Chondrocyte (in vitro differentiated cells): ENCODE measurements around the gene CHKA. TPM values are rescaled to one million over a fixed set of nuclear protein-coding genes. Genes with fewer than 3 reads are reported as not detected.

ENCODE experiments used
- DNase-seq: peaks from one replicate; pipeline ENCODE4 v3.0.0; 2021; ENCODE audit warnings: mixed read lengths, low spot score
- H3K27ac Mint-ChIP-seq: one replicate; pipeline ENCODE4 v1.8.0; 2021; ENCODE audit warnings: mild to moderate bottlenecking, moderate library complexity, mixed read lengths; ENCODE audit not compliant: unreplicated experiment
- H3K27me3 Mint-ChIP-seq: 2 replicates; pipeline ENCODE4 v1.8.0; 2021; ENCODE audit warnings: low read depth, mixed read lengths
- H3K36me3 Mint-ChIP-seq: 2 replicates; pipeline ENCODE4 v1.8.0; 2021; ENCODE audit warnings: low read depth, mixed read lengths
- H3K4me1 Mint-ChIP-seq: 2 replicates; pipeline ENCODE4 v1.8.0; 2021; ENCODE audit warnings: low read depth, mild to moderate bottlenecking, mixed read lengths
- H3K4me3 Mint-ChIP-seq: one replicate; pipeline ENCODE4 v1.8.0; 2021; ENCODE audit warnings: mild to moderate bottlenecking, moderate library complexity, mixed read lengths; ENCODE audit not compliant: unreplicated experiment
- H3K9me3 Mint-ChIP-seq: 2 replicates; pipeline ENCODE4 v1.8.0; 2021; ENCODE audit warnings: low read depth, mixed read lengths
- CTCF ChIP-seq: fragments of 200-600 bp; sonication (generic); IDR thresholded peaks from 2 replicates; pipeline ENCODE4 v1.5.0; 2021; ENCODE audit warnings: antibody characterized with exemption, mild to moderate bottlenecking, moderate library complexity
- total RNA-seq: library from RNA; stranded (reverse); gene quantifications from 3 replicates; pipeline ENCODE4 v1.2.1, GENCODE V29; 2021

The CHKA gene
- total RNA-seq, 1 donor from 2014 or later: 21.0 TPM

DNA sequence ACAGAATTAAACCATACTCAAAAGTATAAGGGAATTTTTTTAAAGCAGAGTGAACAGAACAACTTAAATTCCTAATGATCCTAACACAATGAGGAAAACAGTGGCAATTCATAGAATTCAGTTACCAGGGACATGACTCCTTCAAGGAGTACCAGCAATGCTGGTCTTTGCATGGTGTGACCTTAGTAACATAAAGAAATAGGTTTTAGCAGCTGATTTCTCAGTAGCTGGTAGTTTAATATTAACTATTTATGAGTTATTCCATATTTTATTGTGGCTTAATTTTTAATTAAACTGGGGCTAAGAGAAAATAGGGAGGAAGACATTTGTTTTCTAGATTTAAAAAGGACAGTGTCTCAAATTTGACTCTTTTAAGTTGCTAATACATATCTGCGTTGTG lies 30.9 kb downstream of the CHKA start:
- Mint-ChIP-seq H3K36me3 (no peaks in the 10 kb centered on the region), H3K27ac (no peak overlapping the region), H3K4me3 (no peak overlapping the region), H3K4me1 (peaks cover 13% of the 10 kb centered on the region), H3K9me3 (no peaks in the 10 kb centered on the region), H3K27me3 (no peaks in the 10 kb centered on the region)
- DNase-seq: no peak
- TF ChIP-seq CTCF: no peak

GRCh38 chr11:68089679-68090078 lies 31.5 kb downstream of the CHKA start:
- Mint-ChIP-seq H3K27ac (no peak overlapping the region), H3K4me1 (peaks cover 13% of the 10 kb centered on the region), H3K36me3 (no peaks in the 10 kb centered on the region), H3K9me3 (no peaks in the 10 kb centered on the region), H3K4me3 (no peak overlapping the region), H3K27me3 (no peaks in the 10 kb centered on the region)
- DNase-seq: no peak
- TF ChIP-seq CTCF: no peak

- DNase-seq: no peak
- Mint-ChIP-seq H3K36me3 (peaks cover 7% of the 10 kb centered on the region), H3K27me3 (no peaks in the 10 kb centered on the region), H3K27ac (no peak overlapping the region), H3K4me3 (no peak overlapping the region), H3K9me3 (no peaks in the 10 kb centered on the region), H3K4me1 (no peaks in the 10 kb centered on the region)
- TF ChIP-seq CTCF: no peak
Measured at GRCh38 chr11:68083517-68083916, 37.7 kb downstream of the CHKA start.

DNA sequence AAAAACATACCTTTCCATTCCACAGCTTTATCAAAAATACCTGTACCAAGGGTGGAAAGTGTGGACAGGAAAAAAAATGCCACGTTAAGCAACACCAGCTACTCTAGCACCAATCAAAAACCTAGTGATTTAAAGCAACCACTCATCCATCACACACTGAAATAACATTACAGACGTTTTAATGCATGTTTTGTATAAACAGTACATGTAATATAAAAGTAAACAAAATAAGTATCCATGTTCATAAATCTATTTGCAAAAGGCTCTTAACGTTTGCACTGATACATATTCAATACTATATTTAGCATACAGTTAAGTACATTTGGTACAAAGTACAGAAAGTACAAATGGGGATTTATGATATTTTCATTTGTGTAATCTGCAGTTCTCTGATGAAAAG lies 38.7 kb downstream of the CHKA start:
- no peak for TF ChIP-seq CTCF
- H3K27ac Mint-ChIP-seq: no peak overlapping the region
- H3K4me3 Mint-ChIP-seq: no peak overlapping the region
- H3K9me3 Mint-ChIP-seq: no peaks in the 10 kb centered on the region
- no peak for DNase-seq
- peaks cover 9% of the 10 kb centered on the region for H3K36me3 Mint-ChIP-seq
- H3K27me3 Mint-ChIP-seq: no peaks in the 10 kb centered on the region
- H3K4me1 Mint-ChIP-seq: no peaks in the 10 kb centered on the region

- Mint-ChIP-seq H3K4me1 (no peaks in the 10 kb centered on the region), H3K27ac (no peak overlapping the region), H3K36me3 (peaks cover 10% of the 10 kb centered on the region), H3K9me3 (no peaks in the 10 kb centered on the region), H3K27me3 (no peaks in the 10 kb centered on the region), H3K4me3 (no peak overlapping the region)
- no peak for DNase-seq
- no peak for TF ChIP-seq CTCF
Measured at GRCh38 chr11:68081691-68082090, 39.5 kb downstream of the CHKA start.
